Neural crest cell (in vitro differentiated cells): Measurements from ENCODE around the gene PALB2. TPM values are rescaled to one million over a fixed set of nuclear protein-coding genes. Genes with fewer than 3 reads are reported as not detected.

Experiments used
- DNase-seq: peaks from one replicate; pipeline ENCODE4 v3.0.0; 2021; ENCODE audit warnings: low read depth, mixed read lengths, low spot score
- H3K27ac Mint-ChIP-seq: one replicate; pipeline ENCODE4 v1.8.0; 2021; ENCODE audit warnings: mild to moderate bottlenecking, mixed read lengths; ENCODE audit not compliant: unreplicated experiment
- H3K27me3 Mint-ChIP-seq: 2 replicates; pipeline ENCODE4 v1.8.0; 2021; ENCODE audit warnings: low read depth, mild to moderate bottlenecking, mixed read lengths
- H3K36me3 Mint-ChIP-seq: 2 replicates; pipeline ENCODE4 v1.8.0; 2021; ENCODE audit warnings: low read depth, mild to moderate bottlenecking, mixed read lengths
- H3K4me1 Mint-ChIP-seq: 2 replicates; pipeline ENCODE4 v1.8.0; 2021; ENCODE audit warnings: mixed read lengths
- H3K4me3 Mint-ChIP-seq: one replicate; pipeline ENCODE4 v1.8.0; 2021; ENCODE audit warnings: mild to moderate bottlenecking, mixed read lengths
- H3K9me3 Mint-ChIP-seq: 2 replicates; pipeline ENCODE4 v1.8.0; 2021; ENCODE audit warnings: mixed read lengths
- total RNA-seq: library from RNA; stranded (reverse); gene quantifications from 2 replicates; pipeline ENCODE4 v1.2.1, GENCODE V29; 2021
- TF ChIP-seq, protein P1 (sequence below): fragments of 200-600 bp; sonication (generic); conservative IDR thresholded peaks from 2 replicates; pipeline ENCODE4 v1.5.0; 2021; ENCODE audit warnings: antibody characterized with exemption, mild to moderate bottlenecking

PALB2 gene
- total RNA-seq, 1 donor from 2014 or later = 25.6 TPM

DNA sequence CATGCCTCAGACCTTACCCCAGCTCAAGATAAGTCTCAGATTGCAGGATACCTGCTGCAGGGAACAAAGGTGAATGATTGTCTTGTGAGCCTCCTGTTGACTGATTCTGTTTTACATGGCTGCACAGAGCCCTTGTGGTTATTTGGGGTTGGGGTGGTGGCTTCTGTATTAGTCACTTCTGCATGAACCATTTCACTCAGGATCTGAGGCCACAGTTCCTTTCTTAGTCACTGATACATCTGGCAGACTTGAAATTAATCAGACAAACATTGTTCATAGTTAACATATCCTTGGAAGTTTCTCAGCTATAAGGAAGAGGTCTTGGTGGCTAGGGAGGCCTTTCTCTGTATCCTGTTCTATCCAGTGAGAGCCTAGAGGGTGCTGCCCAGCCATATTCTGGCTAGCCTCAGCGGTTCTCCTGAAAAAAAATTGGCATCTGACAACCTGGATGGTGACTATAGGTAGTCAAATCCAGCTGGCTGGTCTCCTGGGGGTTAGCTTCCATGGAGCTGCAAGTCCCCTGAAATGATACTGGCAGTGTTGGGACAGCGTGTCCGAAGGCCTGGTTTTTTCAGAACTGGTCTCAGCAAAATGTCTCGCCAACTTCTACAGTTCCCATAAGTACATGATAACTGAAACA is 29.1 kb upstream of the PALB2 start:
- no peaks in the 10 kb centered on the region for H3K27me3 Mint-ChIP-seq
- no peaks in the 10 kb centered on the region for H3K9me3 Mint-ChIP-seq
- DNase-seq = no peak
- no peak overlapping the region for H3K27ac Mint-ChIP-seq
- no peak overlapping the region for H3K4me3 Mint-ChIP-seq
- TF ChIP-seq, protein P1, sequence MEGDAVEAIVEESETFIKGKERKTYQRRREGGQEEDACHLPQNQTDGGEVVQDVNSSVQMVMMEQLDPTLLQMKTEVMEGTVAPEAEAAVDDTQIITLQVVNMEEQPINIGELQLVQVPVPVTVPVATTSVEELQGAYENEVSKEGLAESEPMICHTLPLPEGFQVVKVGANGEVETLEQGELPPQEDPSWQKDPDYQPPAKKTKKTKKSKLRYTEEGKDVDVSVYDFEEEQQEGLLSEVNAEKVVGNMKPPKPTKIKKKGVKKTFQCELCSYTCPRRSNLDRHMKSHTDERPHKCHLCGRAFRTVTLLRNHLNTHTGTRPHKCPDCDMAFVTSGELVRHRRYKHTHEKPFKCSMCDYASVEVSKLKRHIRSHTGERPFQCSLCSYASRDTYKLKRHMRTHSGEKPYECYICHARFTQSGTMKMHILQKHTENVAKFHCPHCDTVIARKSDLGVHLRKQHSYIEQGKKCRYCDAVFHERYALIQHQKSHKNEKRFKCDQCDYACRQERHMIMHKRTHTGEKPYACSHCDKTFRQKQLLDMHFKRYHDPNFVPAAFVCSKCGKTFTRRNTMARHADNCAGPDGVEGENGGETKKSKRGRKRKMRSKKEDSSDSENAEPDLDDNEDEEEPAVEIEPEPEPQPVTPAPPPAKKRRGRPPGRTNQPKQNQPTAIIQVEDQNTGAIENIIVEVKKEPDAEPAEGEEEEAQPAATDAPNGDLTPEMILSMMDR = no peak
- H3K4me1 Mint-ChIP-seq = no peaks in the 10 kb centered on the region
- H3K36me3 Mint-ChIP-seq = peaks cover 2% of the 10 kb centered on the region

DNA sequence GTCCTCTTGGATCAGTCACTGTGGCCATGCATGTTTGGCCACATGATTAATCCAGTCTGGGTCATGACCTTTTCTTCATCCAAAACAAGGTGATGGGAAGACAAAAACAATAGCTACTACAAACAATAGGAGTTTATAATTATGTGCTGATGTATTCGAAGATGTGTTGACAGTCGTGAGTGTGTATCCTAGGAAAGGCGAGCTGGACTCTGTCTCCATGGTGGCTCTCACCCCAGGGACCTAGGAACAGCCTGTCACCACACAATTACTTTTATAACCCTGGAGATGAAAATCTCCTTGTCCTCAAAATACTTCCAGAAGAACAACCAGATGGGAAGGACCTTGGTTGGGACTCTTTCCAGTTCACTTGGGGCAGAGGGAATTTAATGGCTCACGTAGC is 27.8 kb upstream of the PALB2 start:
- H3K4me1 Mint-ChIP-seq = no peaks in the 10 kb centered on the region
- H3K4me3 Mint-ChIP-seq = no peak overlapping the region
- TF ChIP-seq, protein P1 = no peak
- no peak overlapping the region for H3K27ac Mint-ChIP-seq
- no peak for DNase-seq
- H3K36me3 Mint-ChIP-seq = peaks cover 6% of the 10 kb centered on the region
- no peaks in the 10 kb centered on the region for H3K9me3 Mint-ChIP-seq
- no peaks in the 10 kb centered on the region for H3K27me3 Mint-ChIP-seq

DNA sequence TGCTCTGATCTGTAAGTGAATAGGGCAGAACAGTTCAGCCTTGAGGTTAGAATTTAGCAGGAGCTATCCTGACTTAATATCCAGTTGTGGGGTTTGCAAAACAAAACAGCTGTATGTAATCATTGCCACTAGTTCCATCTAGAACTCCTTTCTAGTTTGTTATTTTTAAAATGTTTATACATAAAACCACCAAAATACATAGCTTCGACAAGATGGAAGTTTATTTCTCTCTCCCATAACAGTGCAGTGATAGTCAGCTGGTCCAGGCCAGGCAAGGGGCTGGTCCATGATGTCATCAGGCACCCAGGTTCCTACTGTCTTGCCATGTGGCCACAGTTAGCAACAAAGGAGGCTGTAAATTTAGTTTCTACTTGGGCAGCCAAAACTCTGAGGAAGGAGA is 27.1 kb upstream of the PALB2 start:
- Mint-ChIP-seq H3K36me3 (peaks cover 6% of the 10 kb centered on the region), H3K4me3 (no peak overlapping the region), H3K4me1 (no peaks in the 10 kb centered on the region), H3K27ac (no peak overlapping the region), H3K9me3 (no peaks in the 10 kb centered on the region), H3K27me3 (no peaks in the 10 kb centered on the region)
- no peak for DNase-seq
- TF ChIP-seq, protein P1 = no peak

DNA sequence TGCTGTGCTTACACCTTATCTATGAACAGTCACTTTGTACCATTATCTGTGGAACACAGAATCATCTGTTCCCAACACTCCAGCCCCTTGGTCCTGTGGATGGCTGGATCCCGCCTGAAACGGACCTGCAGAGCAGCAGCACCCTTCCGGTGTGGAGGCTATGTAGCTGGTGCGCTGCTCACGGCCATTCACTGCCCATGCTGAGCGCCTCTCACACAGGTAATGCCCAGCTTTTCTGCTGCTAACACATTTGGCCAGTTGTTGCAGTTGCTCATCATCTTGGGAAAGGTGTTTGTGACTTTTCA is 26.2 kb upstream of the PALB2 start:
- Mint-ChIP-seq H3K4me3 (no peak overlapping the region), H3K36me3 (peaks cover 6% of the 10 kb centered on the region), H3K4me1 (no peaks in the 10 kb centered on the region), H3K9me3 (no peaks in the 10 kb centered on the region), H3K27ac (no peak overlapping the region), H3K27me3 (no peaks in the 10 kb centered on the region)
- no peak for DNase-seq
- TF ChIP-seq, protein P1 = no peak

DNA sequence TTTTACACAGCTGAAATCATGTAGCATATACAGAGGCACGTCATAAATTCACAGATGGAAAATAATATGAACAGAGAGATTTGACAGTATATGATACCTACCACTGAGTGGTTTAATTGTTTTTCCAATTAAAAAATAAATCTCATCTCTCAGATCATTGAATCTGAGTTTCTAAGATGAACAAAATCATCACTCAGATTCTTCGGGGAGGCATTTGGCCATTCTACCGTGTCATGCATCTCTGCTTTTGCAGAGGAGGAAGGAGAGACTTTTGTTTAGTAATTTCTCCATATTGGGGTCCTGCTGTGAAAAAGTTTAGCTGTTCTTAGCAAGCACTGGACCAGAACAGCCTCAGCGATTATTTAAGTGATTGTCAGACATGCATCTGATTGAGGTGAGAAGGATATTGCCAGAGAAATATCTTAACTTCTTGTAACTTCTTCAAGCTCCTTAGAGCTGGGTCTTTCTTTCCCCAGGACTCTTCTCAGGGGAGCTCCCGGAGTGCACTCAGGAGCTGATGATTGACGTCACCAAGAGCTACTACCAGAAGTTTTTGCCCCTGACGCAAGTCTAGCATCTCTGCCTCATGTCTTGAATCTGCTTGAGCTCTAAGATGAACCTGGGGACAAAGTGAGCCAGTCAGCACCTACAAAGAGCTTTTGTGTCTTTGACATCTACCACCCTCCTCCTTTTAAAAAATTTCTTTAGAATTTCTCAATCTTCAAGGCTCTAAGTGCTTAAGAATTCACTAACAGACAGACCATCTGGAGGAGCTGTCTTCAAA is 25.7 kb upstream of the PALB2 start:
- H3K9me3 Mint-ChIP-seq = no peaks in the 10 kb centered on the region
- H3K4me1 Mint-ChIP-seq = no peaks in the 10 kb centered on the region
- no peak for DNase-seq
- H3K27me3 Mint-ChIP-seq = no peaks in the 10 kb centered on the region
- TF ChIP-seq, protein P1 = no peak
- peaks cover 5% of the 10 kb centered on the region for H3K36me3 Mint-ChIP-seq
- H3K27ac Mint-ChIP-seq = peak overlapping the region; percentile 24
- H3K4me3 Mint-ChIP-seq = no peak overlapping the region
